Measurements from ENCODE around the gene KITLG. TPM values are rescaled to one million over a fixed set of nuclear protein-coding genes. Genes with fewer than 3 reads are reported as not detected.

Gene KITLG
- polyA plus RNA-seq, 1 experiment, result 35.3 TPM

GRCh38 chr12:88624911-88625310, 44.6 kb upstream of the KITLG start:
- POLR2A ChIA-PET, result interaction anchor here (1.1 kb wide), 1 partner anchor 45 kb away, joined by 3 read pairs; the partner anchor contains the start of gene KITLG
- CTCF ChIA-PET, result interaction anchor here (0.6 kb wide), 1 partner anchor 9 kb away, joined by 3 read pairs; no protein-coding TSS in a partner anchor
- TF ChIP-seq CTCF (IDR thresholded peaks at IDR 0.05; ENCODE audit: low read depth, low read length), result no peak
- Histone ChIP-seq H3K4me3 (ENCODE audit: low read depth, low read length) (no peak overlapping the region), H3K27me3 (ENCODE audit: control insufficient read depth, insufficient read depth, low read length) (no peaks in the 10 kb centered on the region), H3K27ac (ENCODE audit: low read depth, low read length) (no peak overlapping the region), H3K9me3 (ENCODE audit: control insufficient read depth, insufficient read depth, low read length) (no peaks in the 10 kb centered on the region)
- no peak for DNase-seq (ENCODE audit: low read depth, low spot score)

- no peak for DNase-seq (ENCODE audit: low read depth, low spot score)
- CTCF ChIA-PET, result no interaction called here
- POLR2A ChIA-PET, result interaction anchor here (1.0 to 1.1 kb wide), 2 partner anchors 44 kb away, joined by 3 to 5 read pairs; partner anchors contain the start of gene KITLG
These were observed 43.7 kb upstream of the KITLG start for GRCh38 chr12:88623777-88624548.

GRCh38 chr12:88617352-88617751, 37.1 kb upstream of the KITLG start:
- H3K9me3 ChIP-seq (ENCODE audit: control insufficient read depth, insufficient read depth, low read length), result no peaks in the 10 kb centered on the region
- no peaks in the 10 kb centered on the region for H3K27me3 ChIP-seq (ENCODE audit: control insufficient read depth, insufficient read depth, low read length)
- ChIA-PET POLR2A (no interaction called here), CTCF (no interaction called here)
- H3K4me3 ChIP-seq (ENCODE audit: low read depth, low read length), result no peak overlapping the region
- no peak for DNase-seq (ENCODE audit: low read depth, low spot score)
- no peak overlapping the region for H3K27ac ChIP-seq (ENCODE audit: low read depth, low read length)
- TF ChIP-seq CTCF (IDR thresholded peaks at IDR 0.05; ENCODE audit: low read depth, low read length), result no peak

More at GRCh38 chr12:88623777-88624548, 43.7 kb upstream of the KITLG start:
- TF ChIP-seq CTCF (IDR thresholded peaks at IDR 0.05; ENCODE audit: low read depth, low read length), result no peak
- H3K4me3 ChIP-seq (ENCODE audit: low read depth, low read length), result no peak overlapping the region
- H3K27ac ChIP-seq (ENCODE audit: low read depth, low read length), result no peak overlapping the region
- H3K27me3 ChIP-seq (ENCODE audit: control insufficient read depth, insufficient read depth, low read length), result no peaks in the 10 kb centered on the region
- no peaks in the 10 kb centered on the region for H3K9me3 ChIP-seq (ENCODE audit: control insufficient read depth, insufficient read depth, low read length)

GRCh38 chr12:88615490-88615889, 35.2 kb upstream of the KITLG start:
- no peak for DNase-seq (ENCODE audit: low read depth, low spot score)
- H3K27me3 ChIP-seq (ENCODE audit: control insufficient read depth, insufficient read depth, low read length), result no peaks in the 10 kb centered on the region
- H3K27ac ChIP-seq (ENCODE audit: low read depth, low read length), result no peak overlapping the region
- CTCF ChIA-PET, result interaction anchor here (0.8 kb wide), 1 partner anchor 378 kb away, joined by 3 read pairs; no protein-coding TSS in a partner anchor
- POLR2A ChIA-PET, result no interaction called here
- no peak overlapping the region for H3K4me3 ChIP-seq (ENCODE audit: low read depth, low read length)
- TF ChIP-seq CTCF (IDR thresholded peaks at IDR 0.05; ENCODE audit: low read depth, low read length), result no peak
- no peaks in the 10 kb centered on the region for H3K9me3 ChIP-seq (ENCODE audit: control insufficient read depth, insufficient read depth, low read length)

GRCh38 chr12:88604646-88605045, 24.4 kb upstream of the KITLG start:
- Histone ChIP-seq H3K4me3 (ENCODE audit: low read depth, low read length) (no peak overlapping the region), H3K9me3 (ENCODE audit: control insufficient read depth, insufficient read depth, low read length) (peaks cover 3% of the 10 kb centered on the region), H3K27me3 (ENCODE audit: control insufficient read depth, insufficient read depth, low read length) (no peaks in the 10 kb centered on the region), H3K27ac (ENCODE audit: low read depth, low read length) (no peak overlapping the region)
- CTCF ChIA-PET, result no interaction called here
- POLR2A ChIA-PET, result interaction anchor here (0.9 kb wide), 1 partner anchor 24 kb away, joined by 3 read pairs; the partner anchor contains the start of gene KITLG
- no peak for DNase-seq (ENCODE audit: low read depth, low spot score)
- no peak for TF ChIP-seq CTCF (IDR thresholded peaks at IDR 0.05; ENCODE audit: low read depth, low read length)

All from AG04450 (cell line).